ENCODE measurements around the gene URB1. TPM values are rescaled to one million over a fixed set of nuclear protein-coding genes. Genes with fewer than 3 reads are reported as not detected.

Gene URB1
- total RNA-seq, 1 experiment from 2014 or later: 18.1 TPM

DNA sequence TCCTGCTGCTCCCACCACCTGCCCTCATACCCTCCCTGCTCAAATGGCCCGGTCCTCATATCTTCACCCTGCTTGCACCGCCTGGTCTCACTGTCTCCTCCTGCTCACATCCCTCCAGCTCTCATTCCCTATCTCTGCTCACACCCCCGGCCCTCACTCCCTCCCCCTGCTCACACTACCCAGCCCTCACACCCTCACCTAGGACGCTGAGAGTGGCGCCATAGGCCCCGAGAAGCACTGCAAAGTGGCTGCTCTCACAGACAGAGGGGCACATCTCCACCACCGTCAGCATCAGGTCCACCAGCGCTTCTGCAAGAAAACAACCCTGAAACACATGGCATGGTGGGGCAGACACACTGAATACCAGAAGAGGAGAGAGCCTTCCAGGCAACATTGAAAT, 55.6 kb downstream of the URB1 start:
- in situ Hi-C loops (cut with HindIII; ENCODE audit: low pct_unique_long_range_greater_than_20kb, low sequenced_read_pairs): no loop called here
- peaks cover 6% of the 10 kb centered on the region for H3K4me1 ChIP-seq (ENCODE audit: control insufficient read depth, insufficient read depth, low read length)
- peaks cover 14% of the 10 kb centered on the region for H3K36me3 ChIP-seq (ENCODE audit: control insufficient read depth, insufficient read depth, low read length)
- intact Hi-C loops (cut with micrococcal nuclease; ENCODE audit: unreplicated experiment): no loop called here
- ATAC-seq (no peak), DNase-seq (ENCODE audit: low read depth, low spot score) (no peak)
- ChIA-PET CTCF (no interaction called here), POLR2A (no interaction called here)
- H3K27me3 ChIP-seq (ENCODE audit: control insufficient read depth, insufficient read depth, low read length): no peaks in the 10 kb centered on the region
- no TSS peak for BruUV-seq (replicated peaks)
- no peak for TF ChIP-seq TCF7L2 (IDR thresholded peaks at IDR 0.05; ENCODE audit: low read depth, low read length)
- TF ChIP-seq, protein P1, sequence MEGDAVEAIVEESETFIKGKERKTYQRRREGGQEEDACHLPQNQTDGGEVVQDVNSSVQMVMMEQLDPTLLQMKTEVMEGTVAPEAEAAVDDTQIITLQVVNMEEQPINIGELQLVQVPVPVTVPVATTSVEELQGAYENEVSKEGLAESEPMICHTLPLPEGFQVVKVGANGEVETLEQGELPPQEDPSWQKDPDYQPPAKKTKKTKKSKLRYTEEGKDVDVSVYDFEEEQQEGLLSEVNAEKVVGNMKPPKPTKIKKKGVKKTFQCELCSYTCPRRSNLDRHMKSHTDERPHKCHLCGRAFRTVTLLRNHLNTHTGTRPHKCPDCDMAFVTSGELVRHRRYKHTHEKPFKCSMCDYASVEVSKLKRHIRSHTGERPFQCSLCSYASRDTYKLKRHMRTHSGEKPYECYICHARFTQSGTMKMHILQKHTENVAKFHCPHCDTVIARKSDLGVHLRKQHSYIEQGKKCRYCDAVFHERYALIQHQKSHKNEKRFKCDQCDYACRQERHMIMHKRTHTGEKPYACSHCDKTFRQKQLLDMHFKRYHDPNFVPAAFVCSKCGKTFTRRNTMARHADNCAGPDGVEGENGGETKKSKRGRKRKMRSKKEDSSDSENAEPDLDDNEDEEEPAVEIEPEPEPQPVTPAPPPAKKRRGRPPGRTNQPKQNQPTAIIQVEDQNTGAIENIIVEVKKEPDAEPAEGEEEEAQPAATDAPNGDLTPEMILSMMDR (IDR thresholded peaks at IDR 0.05): no peak
- TF ChIP-seq SIN3A (IDR thresholded peaks at IDR 0.05; ENCODE audit: borderline replicate concordance, insufficient read depth, low read depth, low read length): no peak
- TF ChIP-seq POLR2AphosphoS5 (IDR thresholded peaks at IDR 0.05; ENCODE audit: low read depth, low read length): no peak
- TF ChIP-seq, protein P2, sequence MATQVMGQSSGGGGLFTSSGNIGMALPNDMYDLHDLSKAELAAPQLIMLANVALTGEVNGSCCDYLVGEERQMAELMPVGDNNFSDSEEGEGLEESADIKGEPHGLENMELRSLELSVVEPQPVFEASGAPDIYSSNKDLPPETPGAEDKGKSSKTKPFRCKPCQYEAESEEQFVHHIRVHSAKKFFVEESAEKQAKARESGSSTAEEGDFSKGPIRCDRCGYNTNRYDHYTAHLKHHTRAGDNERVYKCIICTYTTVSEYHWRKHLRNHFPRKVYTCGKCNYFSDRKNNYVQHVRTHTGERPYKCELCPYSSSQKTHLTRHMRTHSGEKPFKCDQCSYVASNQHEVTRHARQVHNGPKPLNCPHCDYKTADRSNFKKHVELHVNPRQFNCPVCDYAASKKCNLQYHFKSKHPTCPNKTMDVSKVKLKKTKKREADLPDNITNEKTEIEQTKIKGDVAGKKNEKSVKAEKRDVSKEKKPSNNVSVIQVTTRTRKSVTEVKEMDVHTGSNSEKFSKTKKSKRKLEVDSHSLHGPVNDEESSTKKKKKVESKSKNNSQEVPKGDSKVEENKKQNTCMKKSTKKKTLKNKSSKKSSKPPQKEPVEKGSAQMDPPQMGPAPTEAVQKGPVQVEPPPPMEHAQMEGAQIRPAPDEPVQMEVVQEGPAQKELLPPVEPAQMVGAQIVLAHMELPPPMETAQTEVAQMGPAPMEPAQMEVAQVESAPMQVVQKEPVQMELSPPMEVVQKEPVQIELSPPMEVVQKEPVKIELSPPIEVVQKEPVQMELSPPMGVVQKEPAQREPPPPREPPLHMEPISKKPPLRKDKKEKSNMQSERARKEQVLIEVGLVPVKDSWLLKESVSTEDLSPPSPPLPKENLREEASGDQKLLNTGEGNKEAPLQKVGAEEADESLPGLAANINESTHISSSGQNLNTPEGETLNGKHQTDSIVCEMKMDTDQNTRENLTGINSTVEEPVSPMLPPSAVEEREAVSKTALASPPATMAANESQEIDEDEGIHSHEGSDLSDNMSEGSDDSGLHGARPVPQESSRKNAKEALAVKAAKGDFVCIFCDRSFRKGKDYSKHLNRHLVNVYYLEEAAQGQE (IDR thresholded peaks at IDR 0.05; ENCODE audit: insufficient read depth in 1 of 2, low read depth in 2 of 2, low read length in 1 of 2): no peak
- H3K9me3 ChIP-seq (ENCODE audit: control insufficient read depth, insufficient read depth, low read depth, low read length): no peaks in the 10 kb centered on the region
- H3K4me3 ChIP-seq (ENCODE audit: low read depth in 2 of 2, low read length in 2 of 2): no peak overlapping the region
- no peak overlapping the region for H3K27ac ChIP-seq (ENCODE audit: low read length)

DNA sequence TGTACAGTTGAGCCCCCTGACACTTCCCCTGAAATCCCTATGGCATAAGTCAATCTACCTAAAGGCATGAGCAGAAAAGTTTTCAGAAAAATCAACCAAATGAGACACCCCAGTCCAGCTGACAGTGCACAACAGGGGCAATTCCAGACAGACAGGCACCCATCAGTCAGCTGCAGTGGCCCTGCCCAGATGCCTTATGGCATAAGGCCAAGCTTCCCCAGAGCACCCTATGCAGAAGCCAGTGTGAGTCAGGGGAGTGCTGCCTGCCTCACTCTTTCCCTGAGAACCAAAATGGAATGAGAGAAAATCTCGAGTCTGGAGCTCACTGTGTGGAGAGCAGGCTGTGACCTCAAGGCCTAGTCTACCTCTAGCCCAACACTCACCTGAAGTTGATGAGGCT, 56.1 kb downstream of the URB1 start:
- Histone ChIP-seq H3K4me3 (ENCODE audit: low read depth in 2 of 2, low read length in 2 of 2) (no peak overlapping the region), H3K27me3 (ENCODE audit: control insufficient read depth, insufficient read depth, low read length) (no peaks in the 10 kb centered on the region), H3K9me3 (ENCODE audit: control insufficient read depth, insufficient read depth, low read depth, low read length) (no peaks in the 10 kb centered on the region), H3K4me1 (ENCODE audit: control insufficient read depth, insufficient read depth, low read length) (peaks cover 6% of the 10 kb centered on the region), H3K36me3 (ENCODE audit: control insufficient read depth, insufficient read depth, low read length) (peaks cover 14% of the 10 kb centered on the region), H3K27ac (ENCODE audit: low read length) (no peak overlapping the region)
- DNase-seq (ENCODE audit: low read depth, low spot score): no peak
- ChIA-PET POLR2A (no interaction called here), CTCF (no interaction called here)
- intact Hi-C loops (cut with micrococcal nuclease; ENCODE audit: unreplicated experiment): no loop called here
- ATAC-seq: no peak
- BruUV-seq (replicated peaks): no TSS peak
- in situ Hi-C loops (cut with HindIII; ENCODE audit: low pct_unique_long_range_greater_than_20kb, low sequenced_read_pairs): no loop called here
- no peak for TF ChIP-seq POLR2AphosphoS5 (IDR thresholded peaks at IDR 0.05; ENCODE audit: low read depth, low read length)

DNA sequence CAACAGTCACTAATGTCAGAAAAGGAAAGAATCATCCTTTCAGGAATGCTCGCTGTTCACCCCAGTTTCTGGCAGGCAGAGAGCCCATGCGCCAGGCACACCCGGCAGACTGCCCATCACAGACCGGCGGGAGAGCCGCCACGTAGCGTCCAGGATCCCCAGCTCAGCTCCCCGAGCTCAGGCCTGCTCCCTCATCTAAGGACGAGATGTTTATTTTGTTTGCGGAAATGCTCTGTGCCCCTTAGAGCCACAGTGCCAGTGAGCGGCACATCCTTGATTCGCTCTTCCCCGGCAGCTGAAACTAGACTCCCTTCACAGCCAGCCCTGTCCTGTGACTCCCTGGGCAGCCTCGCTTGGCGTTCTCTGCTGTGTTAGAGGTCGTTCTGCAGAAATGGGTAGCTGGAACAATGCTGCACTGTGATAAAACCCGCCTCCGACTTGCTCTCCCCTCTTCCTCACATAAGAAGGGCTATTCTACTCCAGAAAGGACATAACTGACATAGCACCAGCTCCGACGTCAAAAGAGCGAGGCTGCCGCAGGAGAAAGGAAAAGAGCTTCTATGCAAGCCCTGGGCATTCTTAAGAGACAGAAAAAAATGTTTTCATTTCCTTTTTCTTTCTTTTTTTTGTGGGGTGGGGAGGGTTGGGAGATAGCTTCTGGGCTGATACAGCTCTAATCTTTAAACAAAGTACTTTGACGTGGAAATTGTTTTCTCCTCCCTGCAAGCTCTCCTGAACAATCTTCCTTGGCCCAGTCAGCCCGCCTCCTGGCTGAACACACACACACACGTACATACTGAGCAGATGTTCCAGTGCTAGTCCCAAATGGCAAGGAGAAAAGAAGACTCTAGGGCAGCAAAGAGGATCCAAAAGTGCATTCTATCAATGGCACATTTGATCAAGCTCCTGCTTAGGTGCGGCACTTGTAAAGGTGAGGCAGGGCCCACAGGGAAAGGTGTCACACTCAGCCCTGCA, 56.9 kb downstream of the URB1 start:
- in situ Hi-C loops (cut with HindIII; ENCODE audit: low pct_unique_long_range_greater_than_20kb, low sequenced_read_pairs): no loop called here
- no peaks in the 10 kb centered on the region for H3K9me3 ChIP-seq (ENCODE audit: control insufficient read depth, insufficient read depth, low read depth, low read length)
- peaks cover 6% of the 10 kb centered on the region for H3K4me1 ChIP-seq (ENCODE audit: control insufficient read depth, insufficient read depth, low read length)
- ATAC-seq (no peak), DNase-seq (ENCODE audit: low read depth, low spot score) (no peak)
- BruUV-seq (replicated peaks): no TSS peak
- TF ChIP-seq, protein P1 (IDR thresholded peaks at IDR 0.05): no peak
- no peak for TF ChIP-seq TCF7L2 (IDR thresholded peaks at IDR 0.05; ENCODE audit: low read depth, low read length)
- TF ChIP-seq POLR2AphosphoS5 (IDR thresholded peaks at IDR 0.05; ENCODE audit: low read depth, low read length): no peak
- TF ChIP-seq, protein P2 (IDR thresholded peaks at IDR 0.05; ENCODE audit: insufficient read depth in 1 of 2, low read depth in 2 of 2, low read length in 1 of 2): no peak
- no peak for TF ChIP-seq SIN3A (IDR thresholded peaks at IDR 0.05; ENCODE audit: borderline replicate concordance, insufficient read depth, low read depth, low read length)
- ChIA-PET POLR2A (no interaction called here), CTCF (interaction anchor here (0.5 kb wide), 1 partner anchor 265 kb away, joined by 7 read pairs; no protein-coding TSS in a partner anchor)
- peaks cover 19% of the 10 kb centered on the region for H3K36me3 ChIP-seq (ENCODE audit: control insufficient read depth, insufficient read depth, low read length)
- no peak overlapping the region for H3K27ac ChIP-seq (ENCODE audit: low read length)
- intact Hi-C loops (cut with micrococcal nuclease; ENCODE audit: unreplicated experiment): no loop called here
- H3K27me3 ChIP-seq (ENCODE audit: control insufficient read depth, insufficient read depth, low read length): no peaks in the 10 kb centered on the region
- H3K4me3 ChIP-seq (ENCODE audit: low read depth in 2 of 2, low read length in 2 of 2): no peak overlapping the region
